ENCODE data around the gene VAV2.

VAV2 gene

GRCh38 chr9:134002796-134003195 lies 10.7 kb upstream of the VAV2 start:
- TF ChIP-seq CSDC2 (CRISPR knock-in tag; IDR thresholded peaks at IDR 0.05): no peak
- ATAC-seq: no peak

- no peak for ATAC-seq
- TF ChIP-seq TCF4 (CRISPR knock-in tag; IDR thresholded peaks at IDR 0.05; ENCODE audit: borderline replicate concordance): no peak
- TF ChIP-seq TOX (CRISPR knock-in tag; IDR thresholded peaks at IDR 0.05; ENCODE audit: borderline replicate concordance): no peak
- TF ChIP-seq BACH2 (CRISPR knock-in tag; IDR thresholded peaks at IDR 0.05; ENCODE audit: borderline replicate concordance): no peak
- TF ChIP-seq POU6F1 (CRISPR knock-in tag; IDR thresholded peaks at IDR 0.05; ENCODE audit: borderline replicate concordance, low read depth): no peak
Observed at GRCh38 chr9:133999851-134000265, 7.7 kb upstream of the VAV2 start.

GRCh38 chr9:133998915-133999595 lies 6.9 kb upstream of the VAV2 start:
- TF ChIP-seq GLIS3 (CRISPR knock-in tag; IDR thresholded peaks at IDR 0.05) (no peak), OSR1 (CRISPR knock-in tag; IDR thresholded peaks at IDR 0.05) (no peak), ZNF8 (CRISPR knock-in tag; IDR thresholded peaks at IDR 0.05) (no peak), ZNF565 (CRISPR knock-in tag; conservative IDR thresholded peaks at IDR 0.05; ENCODE audit: low read depth) (no peak), TOX (CRISPR knock-in tag; IDR thresholded peaks at IDR 0.05; ENCODE audit: borderline replicate concordance) (no peak), ZFP30 (CRISPR knock-in tag; IDR thresholded peaks at IDR 0.05) (no peak), PATZ1 (CRISPR knock-in tag; IDR thresholded peaks at IDR 0.05; ENCODE audit: borderline replicate concordance) (no peak), CSRNP3 (CRISPR knock-in tag; IDR thresholded peaks at IDR 0.05) (no peak), CSDC2 (CRISPR knock-in tag; IDR thresholded peaks at IDR 0.05) (no peak), ISL1 (CRISPR knock-in tag; IDR thresholded peaks at IDR 0.05) (no peak), SNAI2 (CRISPR knock-in tag; IDR thresholded peaks at IDR 0.05) (no peak), TSHZ2 (CRISPR knock-in tag; IDR thresholded peaks at IDR 0.05) (no peak), PPARA (CRISPR knock-in tag; IDR thresholded peaks at IDR 0.05; ENCODE audit: borderline replicate concordance) (no peak), ZC3H10 (CRISPR knock-in tag; IDR thresholded peaks at IDR 0.05) (no peak), CREB5 (CRISPR knock-in tag; IDR thresholded peaks at IDR 0.05; ENCODE audit: low read depth) (no peak), ESRRG (CRISPR knock-in tag; IDR thresholded peaks at IDR 0.05) (no peak), TCF4 (CRISPR knock-in tag; IDR thresholded peaks at IDR 0.05; ENCODE audit: borderline replicate concordance) (no peak), BACH2 (CRISPR knock-in tag; IDR thresholded peaks at IDR 0.05; ENCODE audit: borderline replicate concordance) (no peak), RARB (CRISPR knock-in tag; IDR thresholded peaks at IDR 0.05) (no peak)
- no peak for ATAC-seq
